Kasumi-1 (cell line): ENCODE data around the gene DCAF11.

Experiments used
- DNase-seq, 2 experiments: peaks; one replicate each; lab custom pipeline; 2025; lab: John Stamatoyannopoulos, UW

Gene DCAF11

DNA sequence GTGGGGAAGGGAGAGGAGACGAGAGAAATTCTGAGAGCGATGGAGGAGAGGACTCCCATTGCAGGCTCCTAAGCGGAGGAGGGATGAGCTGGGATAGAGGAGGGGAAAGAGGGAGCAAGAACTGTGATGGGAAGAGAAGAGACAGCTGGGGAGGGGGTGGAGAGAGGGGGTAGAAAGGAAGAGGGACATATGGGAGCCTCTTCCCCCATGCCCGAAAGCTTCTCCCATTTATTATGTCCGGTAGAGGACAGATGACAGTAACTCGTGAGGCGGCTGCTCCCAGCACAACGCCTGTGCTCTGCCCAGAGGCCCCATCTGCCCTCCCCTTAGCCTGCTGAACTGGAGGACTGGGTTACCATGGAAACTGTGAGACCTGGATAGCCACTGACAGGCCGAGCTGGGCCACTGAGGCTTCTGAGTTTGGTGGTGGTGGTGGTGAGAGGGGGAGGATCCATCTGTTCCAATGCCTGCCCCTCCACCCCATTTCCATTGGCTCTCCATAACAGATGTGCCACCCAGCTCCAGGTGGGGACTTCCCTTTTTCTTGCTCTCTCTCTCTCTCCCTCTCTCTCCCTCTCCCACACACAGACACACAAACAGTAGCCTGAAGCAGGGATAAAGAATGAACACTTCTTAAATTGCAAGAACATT lies 35.0 kb upstream of the DCAF11 start:
- peak; percentile 42 to 47 for DNase-seq

DNA sequence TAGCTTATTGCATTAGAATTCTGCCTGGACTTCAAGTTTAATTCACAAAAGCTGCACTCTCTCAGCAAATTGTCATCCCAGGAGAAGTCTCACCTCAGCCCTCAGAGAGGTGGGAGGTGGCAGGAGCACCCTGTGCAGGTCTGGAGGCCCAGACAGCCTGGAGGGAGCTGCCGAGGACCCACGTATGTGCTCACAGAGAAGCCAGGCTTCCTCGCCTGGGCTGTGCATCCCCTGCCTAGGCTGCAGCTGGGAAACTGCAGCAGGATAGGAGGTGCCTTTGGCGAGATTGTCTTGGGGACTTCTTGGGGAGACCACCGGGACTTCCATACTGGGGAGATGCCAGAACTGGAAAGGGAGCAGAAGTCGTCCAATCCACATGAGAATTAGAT lies 34.4 kb upstream of the DCAF11 start:
- DNase-seq: no peak

DNA sequence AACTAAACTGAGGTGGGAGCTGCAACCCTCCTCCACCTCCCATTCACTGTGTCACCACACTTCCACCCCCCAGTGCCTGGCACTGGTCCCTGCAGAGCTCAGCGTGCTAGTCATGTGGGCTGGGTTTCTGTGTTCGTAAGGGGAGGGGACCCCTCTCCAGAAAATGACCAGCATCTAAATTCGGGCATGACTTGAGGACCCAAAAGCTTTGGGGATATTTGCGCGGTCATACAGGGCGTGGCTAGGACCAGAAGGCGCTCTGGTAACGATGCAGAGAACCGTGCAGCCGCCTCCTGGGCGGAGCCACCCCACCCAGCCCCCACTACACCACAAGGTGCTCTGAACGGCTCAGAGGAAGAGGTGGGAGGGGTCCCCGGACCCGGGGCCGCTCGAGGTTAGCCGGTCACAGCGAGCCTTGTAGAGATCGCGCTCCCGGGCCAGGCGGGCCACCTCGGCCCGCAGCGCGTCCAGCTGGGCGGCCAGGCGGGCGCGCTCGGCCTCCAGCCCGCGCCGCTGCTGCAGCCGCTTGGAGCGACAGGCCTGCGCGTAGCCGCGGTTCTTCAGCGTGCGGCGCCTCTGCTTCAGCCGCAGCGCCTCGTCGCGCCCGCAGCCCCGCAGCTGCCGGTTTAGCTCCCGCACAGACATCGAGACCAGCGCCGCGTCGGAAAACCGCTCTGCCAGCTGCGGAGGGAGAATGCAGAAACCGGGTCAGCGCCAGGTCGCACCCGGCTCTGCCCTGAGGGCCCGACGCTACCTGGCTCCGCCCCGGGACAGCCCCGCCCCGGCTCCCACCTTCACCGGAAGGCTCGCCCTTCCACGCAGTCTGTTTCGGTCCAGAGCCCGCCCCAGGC lies 33.5 kb upstream of the DCAF11 start:
- DNase-seq: peak; percentile 6 to 33

GRCh38 chr14:24081739-24082211 lies 32.8 kb upstream of the DCAF11 start:
- no peak for DNase-seq

GRCh38 chr14:24082411-24083080 lies 32.0 kb upstream of the DCAF11 start:
- DNase-seq: no peak

DNA sequence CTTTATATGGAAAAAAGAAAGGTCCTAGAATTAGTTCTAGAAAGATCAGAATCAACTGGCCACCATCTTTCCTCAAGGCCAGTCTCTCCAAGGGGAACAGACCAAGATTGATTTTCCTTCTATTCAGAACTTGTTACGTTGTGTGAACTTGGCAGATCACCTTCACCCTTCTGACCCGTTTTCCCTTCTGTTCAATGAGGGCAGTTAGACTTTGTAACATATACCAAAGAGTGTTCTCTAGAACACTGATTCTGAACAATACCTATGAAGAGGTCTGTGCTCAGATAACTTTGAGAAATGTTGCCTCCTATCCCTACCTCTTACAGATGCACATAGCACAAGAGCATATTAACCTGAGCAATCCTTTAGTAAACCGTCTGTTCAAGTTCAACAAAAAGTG lies 31.1 kb upstream of the DCAF11 start:
- no peak for DNase-seq

DNA sequence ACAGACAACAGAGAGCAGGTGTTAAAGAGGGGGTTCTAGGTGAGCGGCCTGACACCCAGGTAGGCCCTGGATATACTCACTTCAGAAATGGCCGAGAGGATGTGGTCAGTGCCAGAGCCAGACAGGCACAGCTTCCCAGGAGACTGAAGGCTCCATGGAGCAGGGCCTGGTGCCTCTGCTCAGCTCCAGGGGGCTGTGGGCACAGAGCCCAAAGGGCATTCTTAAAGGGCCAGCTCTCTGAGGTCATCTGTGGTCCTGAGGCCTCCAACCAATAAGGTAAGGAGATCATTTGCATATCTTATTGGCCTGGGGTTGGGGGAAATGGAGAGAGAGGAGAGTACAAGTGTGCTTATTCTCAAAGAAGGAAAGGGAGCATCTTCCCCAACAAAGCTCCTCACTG lies 30.1 kb upstream of the DCAF11 start:
- no peak for DNase-seq

DNA sequence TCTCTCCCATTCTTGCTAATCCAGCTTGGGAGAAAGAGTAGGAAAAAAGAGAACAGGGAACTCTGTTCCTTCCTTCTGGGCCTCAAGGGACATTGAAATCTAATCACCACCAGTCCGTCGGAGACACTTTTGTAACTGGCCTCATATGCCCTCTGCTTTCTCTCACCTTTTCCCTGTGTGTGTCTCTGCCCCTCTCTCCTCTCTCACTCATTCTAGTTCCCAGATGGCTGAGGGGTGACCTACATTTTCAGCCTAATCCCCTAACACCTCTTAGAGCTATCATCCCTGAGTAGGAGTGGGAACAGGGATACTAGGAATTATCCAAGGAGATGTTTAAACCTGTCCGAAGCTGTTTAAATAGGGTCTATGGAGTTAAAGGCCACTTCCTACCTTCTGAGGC lies 29.4 kb upstream of the DCAF11 start:
- no peak for DNase-seq

- DNase-seq: no peak
Measured at GRCh38 chr14:24086193-24086955, 28.2 kb upstream of the DCAF11 start.

GRCh38 chr14:24087004-24087403 lies 27.6 kb upstream of the DCAF11 start:
- DNase-seq: no peak

DNA sequence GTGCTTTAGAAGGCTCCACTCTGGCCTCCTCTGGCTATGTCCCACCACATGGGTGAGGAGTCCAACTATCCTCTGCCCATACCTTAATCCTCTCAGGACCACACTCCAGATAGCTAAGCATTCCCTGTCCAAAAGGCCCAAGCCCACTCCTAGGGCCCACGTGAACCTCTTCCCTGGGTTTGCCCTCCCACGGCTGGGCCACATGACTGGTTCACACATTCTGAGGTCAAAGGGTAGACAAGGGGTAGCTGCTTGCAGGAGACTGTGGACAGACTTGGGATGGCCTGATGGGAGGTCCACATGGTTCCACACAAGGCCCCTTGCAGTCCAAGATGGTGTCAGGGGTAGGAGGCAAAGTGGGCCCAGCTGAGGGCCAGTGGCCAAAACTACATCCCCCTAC lies 26.5 kb upstream of the DCAF11 start:
- DNase-seq: no peak

- DNase-seq: no peak
Measured at GRCh38 chr14:24089890-24090289, 24.7 kb upstream of the DCAF11 start.

DNA sequence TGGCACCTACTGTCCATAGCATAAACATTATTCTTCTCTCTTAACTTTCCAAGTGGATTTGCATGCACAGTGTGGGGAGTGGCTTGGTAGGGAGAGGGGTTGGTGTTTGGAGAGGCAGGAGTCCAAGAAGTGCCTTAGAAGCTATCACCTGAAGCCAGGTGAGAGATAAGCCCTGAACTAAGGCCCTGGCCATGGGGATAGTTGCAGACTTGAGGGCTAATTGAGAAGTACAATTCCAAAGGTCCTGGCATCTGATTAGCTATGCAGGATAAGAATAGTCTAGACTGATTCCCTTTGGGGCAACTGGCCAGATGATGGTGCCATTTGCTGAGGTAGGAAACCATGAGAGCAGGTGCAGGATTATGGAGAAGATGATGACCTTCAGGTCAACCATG lies 22.5 kb upstream of the DCAF11 start:
- no peak for DNase-seq

- no peak for DNase-seq
Measured at GRCh38 chr14:24092505-24093206, 21.9 kb upstream of the DCAF11 start.

DNA sequence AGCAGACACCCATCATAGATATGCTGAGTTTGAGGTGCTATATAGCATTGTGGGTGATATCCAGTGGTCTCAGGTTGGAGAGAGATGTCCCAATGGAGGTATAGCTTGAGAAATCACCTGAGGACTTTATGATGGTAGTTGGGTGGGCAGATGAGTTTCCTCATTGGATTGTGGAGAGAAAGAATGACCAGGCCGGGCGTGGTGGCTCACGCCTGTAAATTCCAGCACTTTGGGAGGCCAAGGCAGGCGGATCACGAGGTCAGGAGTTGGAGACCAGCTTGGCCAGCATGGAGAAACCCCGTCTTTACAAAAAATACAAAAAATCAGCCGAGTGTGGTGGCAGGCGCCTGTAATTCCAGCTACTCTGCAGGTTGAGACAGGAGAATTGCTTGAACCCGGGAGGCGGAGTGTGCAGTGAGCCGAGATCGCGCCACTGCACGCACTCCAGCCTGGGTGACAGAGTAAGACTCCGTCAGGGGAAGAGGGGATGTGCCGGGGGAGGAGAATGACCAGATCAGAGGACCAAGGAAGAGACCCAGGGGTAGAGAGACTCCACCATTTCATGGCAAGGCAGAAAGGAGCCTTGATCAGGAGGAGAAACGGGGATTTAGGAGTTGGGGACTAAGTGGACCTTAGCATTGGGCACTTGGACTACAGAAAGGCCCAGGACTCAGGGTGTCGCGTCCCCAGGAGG lies 21.2 kb upstream of the DCAF11 start:
- no peak for DNase-seq

GRCh38 chr14:24093901-24094840 lies 20.4 kb upstream of the DCAF11 start, which contains the start of gene PCK2:
TSS of gene PCK2 (plus strand) at chr14:24094311. CDS start at chr14:24094406, 95 bp downstream.
- peak; percentile 92 to 96 for DNase-seq

DNA sequence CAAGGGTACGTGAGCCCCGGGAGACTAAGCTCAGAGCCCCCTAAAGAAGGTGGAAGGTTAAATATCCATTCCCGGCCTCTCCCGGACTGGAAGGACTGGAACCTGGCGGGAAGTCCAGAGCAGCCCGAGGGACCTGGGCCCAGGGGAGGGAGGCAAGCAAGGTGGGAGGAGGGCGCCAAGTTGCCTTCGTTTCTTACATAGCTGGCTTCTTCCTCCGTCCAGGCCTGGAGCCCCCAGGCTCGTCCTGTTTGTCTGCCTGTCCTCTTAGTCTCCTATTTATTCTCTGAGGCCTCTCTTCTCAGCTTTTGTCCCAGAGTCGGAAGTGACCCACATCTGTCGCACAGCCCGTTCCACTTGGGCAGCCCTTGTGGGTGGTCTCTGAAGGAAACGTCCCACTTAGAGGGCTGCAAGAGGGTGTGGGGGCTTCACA lies 19.7 kb upstream of the DCAF11 start:
- DNase-seq: peak in 1 of 2 experiments; percentile 27

- DNase-seq: peak; percentile 79 to 86
Measured at GRCh38 chr14:24095271-24096068, 19.1 kb upstream of the DCAF11 start.
